ENCODE data around the gene SVIL.

DNA sequence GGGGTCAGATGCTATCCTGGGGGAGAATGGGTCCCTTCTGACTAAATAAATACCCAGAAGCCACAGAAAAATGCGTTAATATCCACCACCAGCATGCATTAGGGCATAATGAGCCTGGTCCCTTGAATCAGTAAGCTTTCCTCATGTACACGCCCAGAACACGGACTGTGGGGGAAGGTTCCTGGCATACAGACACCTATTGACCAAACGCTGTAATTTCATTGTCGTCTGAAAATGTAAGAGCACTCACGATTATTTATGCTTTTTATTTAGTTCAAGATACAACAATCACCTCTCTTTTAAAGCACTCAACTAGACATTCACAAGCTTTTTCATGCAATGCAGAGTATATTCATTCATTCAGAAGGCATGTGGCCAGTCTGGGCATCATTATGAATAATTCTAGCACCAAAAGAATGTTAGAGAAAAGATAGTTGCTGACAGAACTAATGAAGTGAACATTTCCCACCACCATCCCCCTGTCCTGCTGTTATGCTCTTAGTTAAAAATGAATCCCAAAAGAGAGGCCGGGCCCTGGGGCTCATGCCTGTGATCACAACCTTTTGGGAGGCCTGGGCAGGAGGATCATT, 101.0 kb downstream of the SVIL start:
- TF ChIP-seq CTCF (conservative IDR thresholded peaks at IDR 0.05) (no peak), ZFX (IDR thresholded peaks at IDR 0.05) (no peak)

Data from C4-2B (cell line).